Gastroesophageal sphincter (tissue), 3 donors: ENCODE results near the gene GOLGA6L7.

ENCODE experiments used
- CTCF ChIP-seq, 4 experiments: fragments of 200-600 bp in 2 of 4; fragments of 450-650 bp in 2 of 4; sonication (generic) in 1 of 4; IDR thresholded peaks; one replicate each; pipeline ENCODE4 v1.5.1; 2017 to 2019; ENCODE audit warnings: antibody characterized with exemption in 4 of 4, mild to moderate bottlenecking in 2 of 4, moderate library complexity in 2 of 4
- POLR2A ChIP-seq, 2 donors: fragments of 450-650 bp; IDR thresholded peaks; one replicate each; pipeline ENCODE4 v1.6.1; 2017; ENCODE audit warnings: antibody characterized with exemption in 2 of 2, mild to moderate bottlenecking in 2 of 2, moderate library complexity in 1 of 2
- POLR2AphosphoS5 ChIP-seq: sonication (generic); formaldehyde crosslinking; IDR thresholded peaks from one replicate; pipeline ENCODE4 v1.6.1; 2017; ENCODE audit warnings: antibody characterized with exemption

- TF ChIP-seq CTCF (IDR thresholded peaks at IDR 0.05) (no peak), POLR2A (IDR thresholded peaks at IDR 0.05) (no peak), POLR2AphosphoS5 (no peak)
Observed at GRCh38 chr15:28889346-28889745, 40.9 kb upstream of the GOLGA6L7 start.
